ENCODE results near the gene SLC9A9. TPM values are rescaled to one million over a fixed set of nuclear protein-coding genes. Genes with fewer than 3 reads are reported as not detected.
"Not testable (repeated sequence)": the region's sequence is repeated elsewhere in the genome, so short reads cannot be mapped to it uniquely, and the experiment has no call there.

Gene SLC9A9
- 35.2 TPM for total RNA-seq

DNA sequence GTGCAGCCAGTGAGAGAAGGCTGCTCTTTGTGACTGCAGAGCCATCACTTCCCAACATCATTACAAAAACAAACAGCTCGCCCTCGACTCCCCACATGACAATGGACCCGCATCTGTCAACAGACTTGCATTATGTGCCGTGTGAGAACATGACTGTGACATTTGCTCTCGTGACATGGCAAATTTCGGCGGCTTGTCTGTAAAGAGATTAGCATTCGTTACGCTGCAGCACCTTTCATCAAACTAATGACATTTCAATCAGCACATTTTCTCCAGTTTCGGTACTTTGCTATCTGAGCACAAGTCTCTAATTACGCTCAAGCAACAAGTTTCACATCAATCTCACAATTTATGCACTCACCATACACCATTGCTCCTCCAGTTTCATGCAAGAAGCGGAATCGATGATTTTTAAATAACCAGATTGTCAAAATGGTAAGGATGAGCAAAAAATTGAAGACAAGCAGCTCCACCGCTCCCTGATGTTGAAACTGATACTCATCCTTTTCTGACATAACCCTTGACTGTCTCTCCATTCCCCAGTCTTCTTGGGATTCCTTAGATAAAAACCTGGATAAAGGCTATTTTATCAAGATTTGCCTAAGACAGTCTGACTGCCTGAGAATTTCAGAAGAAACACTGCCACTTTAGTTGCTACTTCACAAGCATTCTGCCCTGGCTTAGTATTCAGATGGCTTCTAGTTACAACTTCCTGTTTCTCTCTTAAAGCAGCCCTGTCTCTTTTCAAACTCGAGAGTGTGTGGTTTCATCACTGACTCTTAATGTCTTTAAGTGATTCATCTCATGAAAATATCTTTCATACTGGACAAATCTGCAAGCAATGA lies at the start of gene SLC9A9:
Gene SLC9A9, minus strand, starts transcription at position 682 of the 845 bp plus-strand sequence. Its CDS starts 146 bp downstream, at position 536.
- DNase-seq: peak; percentile 85

- no peak for DNase-seq
Observed at GRCh38 chr3:143897576-143898295, 49.5 kb upstream of the SLC9A9 start.

GRCh38 chr3:143896486-143896885 lies 48.2 kb upstream of the SLC9A9 start:
- DNase-seq: no peak

DNA sequence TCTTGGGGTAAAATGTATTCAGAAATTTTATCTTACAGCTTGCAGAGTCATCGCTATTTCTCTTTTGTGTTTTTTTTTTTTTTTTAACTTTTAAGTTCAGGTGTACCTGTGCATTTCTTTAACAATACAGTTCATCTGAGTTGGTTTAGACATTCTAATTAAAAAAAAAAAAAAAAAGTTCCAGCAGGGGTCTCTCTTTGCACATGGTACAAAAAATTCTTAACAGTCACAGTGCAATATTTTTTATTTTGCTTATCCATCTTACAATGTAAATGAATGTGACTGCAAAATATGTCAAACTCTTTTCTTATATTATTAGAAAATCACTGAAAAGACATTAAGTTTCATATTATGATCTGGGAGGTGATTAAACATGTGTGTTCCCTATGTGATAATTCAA lies 47.5 kb upstream of the SLC9A9 start:
- DNase-seq: no peak

DNA sequence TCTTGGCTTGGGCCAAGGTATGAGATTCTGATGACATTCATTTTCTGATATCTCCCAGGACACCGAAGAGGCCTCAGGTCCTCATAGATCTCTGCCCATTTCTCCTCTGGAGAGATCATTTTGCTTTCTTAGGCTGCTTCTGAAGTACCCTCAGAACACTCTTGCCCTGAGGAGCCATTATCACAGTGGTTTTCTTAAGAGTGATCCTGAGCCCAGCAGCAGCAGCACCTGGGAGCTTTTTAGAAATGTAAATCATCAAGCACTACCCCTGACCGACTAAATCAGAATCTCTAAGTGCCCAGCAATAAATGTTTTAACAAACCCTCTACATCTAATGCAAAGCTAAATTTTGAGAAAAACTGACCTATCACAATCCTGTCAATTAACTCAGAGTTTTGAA lies 40.6 kb upstream of the SLC9A9 start:
- DNase-seq: no peak

- DNase-seq: no peak
Observed at GRCh38 chr3:143888166-143888565, 39.9 kb upstream of the SLC9A9 start.

- peak; percentile 12 for DNase-seq
Observed at GRCh38 chr3:143885780-143886427, 37.6 kb upstream of the SLC9A9 start.

DNA sequence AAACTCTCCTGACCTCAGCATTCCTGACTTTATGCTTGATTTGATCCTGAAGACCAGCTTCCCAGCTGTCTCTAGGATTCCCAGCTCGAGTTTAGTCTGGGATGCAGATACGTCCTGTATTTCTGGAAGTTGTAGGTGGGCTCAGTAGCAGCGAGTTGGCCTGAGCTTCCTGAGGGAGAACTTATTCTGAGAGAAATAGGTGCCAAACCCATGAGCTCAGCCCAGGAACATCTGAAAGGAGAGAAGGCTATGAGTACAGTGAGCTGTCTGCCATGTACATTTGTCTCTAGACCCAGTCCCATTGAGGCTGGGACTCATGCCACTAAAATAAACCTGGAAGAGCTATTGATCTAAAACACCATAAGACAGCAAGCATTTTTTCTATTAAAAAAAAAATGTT lies 36.6 kb upstream of the SLC9A9 start:
- no peak for DNase-seq

GRCh38 chr3:143883151-143883550 lies 34.9 kb upstream of the SLC9A9 start:
- DNase-seq: no peak

GRCh38 chr3:143881095-143881494 lies 32.8 kb upstream of the SLC9A9 start:
- DNase-seq: no peak

DNA sequence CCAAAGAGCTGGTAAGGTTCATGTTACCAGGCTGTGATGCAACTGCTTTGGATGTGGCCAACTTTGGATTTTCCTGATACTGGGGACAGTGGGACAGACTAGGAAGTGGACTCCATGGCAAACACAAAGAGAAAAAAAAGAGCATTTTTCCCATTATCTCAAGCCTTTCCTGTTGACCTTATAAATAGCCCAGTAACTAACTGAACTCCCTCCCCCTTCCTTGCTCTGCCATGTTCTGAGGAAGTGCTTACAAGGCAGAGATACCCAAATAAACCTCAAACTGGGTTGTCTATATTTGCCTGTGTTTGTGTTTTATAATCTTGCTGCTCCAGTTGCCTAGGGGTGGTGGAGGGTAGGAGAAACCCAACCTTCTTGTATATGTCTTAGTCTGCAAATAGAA lies 27.3 kb upstream of the SLC9A9 start:
- no peak for DNase-seq

- DNase-seq: not testable (repeated sequence)
Observed at GRCh38 chr3:143873553-143873952, 25.3 kb upstream of the SLC9A9 start.

- no peak for DNase-seq
Observed at GRCh38 chr3:143865302-143865701, 17.0 kb upstream of the SLC9A9 start.

DNA sequence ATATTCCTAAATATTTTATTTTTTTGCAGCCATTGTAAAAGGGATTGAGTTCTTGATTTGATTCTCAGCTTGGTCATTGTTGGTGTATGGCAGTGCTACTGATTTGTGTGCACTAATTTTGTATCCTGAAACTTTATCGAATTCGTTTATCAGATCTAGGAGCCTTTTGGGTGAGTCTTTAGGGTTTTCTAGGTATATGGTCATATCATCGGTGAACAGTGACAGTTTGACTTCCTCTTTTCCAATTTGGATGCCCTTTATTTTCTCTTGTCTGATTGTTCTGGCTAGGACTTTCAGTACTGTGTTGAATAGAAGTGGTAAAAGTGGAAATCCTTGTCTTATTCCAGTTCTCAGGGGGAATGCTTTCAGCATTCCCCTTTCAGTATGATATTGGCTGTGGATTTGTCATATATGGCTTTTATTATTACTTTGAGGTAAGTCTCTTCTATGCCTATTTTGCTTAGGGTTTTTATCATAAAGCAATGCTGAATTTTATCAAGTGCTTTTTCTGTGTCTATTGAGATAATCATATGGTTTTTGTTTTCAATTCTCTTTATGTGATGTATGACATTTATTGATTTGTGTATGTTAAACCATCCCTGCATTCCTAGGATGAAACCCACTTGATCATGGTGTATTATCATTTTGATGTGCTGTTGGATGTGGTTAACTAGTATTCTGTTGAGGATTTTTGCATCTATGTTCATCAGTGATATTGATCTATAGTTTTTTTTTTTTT lies 11.4 kb upstream of the SLC9A9 start:
- DNase-seq: no peak

- no peak for DNase-seq
Observed at GRCh38 chr3:143856252-143856970, 8.1 kb upstream of the SLC9A9 start.

DNA sequence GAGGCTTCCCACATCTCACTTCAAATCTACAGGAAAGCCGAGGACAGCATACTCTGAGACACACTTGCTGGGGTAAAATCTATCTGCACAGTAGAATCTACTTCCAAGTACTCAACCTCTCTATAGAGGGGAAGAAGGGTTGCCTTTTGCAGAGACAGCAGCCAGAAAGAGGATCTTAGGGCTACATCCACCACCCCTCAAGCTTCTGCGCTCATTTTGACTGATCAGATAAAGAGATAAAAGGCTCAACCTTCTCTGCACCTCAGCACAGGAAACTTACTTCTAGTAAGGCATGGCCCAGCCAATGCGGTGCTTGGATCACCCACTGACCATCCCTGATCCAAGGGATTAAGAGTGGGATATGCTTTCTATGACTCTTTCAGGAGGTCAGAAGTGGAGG lies 6.9 kb upstream of the SLC9A9 start:
- DNase-seq: no peak

DNA sequence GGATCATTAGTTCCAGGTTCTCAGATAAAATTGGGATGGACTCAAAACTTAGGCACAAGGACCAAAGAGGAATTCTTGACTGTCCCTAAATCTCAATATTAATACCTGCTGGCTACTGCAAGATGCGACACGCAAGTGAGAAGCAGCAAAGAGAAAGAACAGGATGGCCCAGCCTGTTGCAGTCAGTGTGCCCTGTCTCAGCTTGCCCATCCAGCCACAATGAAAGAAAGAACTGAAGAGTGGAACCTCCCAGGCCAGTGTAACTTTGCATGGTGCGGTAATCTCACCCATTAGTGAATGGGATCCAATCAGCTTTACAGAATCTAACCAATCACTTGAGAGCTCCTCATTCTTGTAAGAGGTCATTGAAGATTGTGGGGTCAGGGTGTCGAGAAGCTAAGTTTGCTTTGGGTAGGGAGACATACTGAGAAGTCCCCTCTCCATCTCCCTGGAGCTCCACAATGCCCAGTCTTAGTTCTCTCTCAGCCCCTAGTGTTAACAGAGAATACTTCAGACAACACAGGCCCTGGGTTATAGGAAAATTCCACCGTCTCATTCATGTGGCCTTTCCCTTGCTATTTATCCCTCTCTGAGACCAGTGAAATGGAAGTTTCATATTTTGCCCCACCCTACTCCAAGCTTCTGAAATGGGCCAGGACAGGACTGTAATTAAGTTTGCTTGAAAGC lies 3.2 kb upstream of the SLC9A9 start:
- no peak for DNase-seq

GRCh38 chr3:143850877-143851276 lies 2.6 kb upstream of the SLC9A9 start:
- DNase-seq: no peak

DNA sequence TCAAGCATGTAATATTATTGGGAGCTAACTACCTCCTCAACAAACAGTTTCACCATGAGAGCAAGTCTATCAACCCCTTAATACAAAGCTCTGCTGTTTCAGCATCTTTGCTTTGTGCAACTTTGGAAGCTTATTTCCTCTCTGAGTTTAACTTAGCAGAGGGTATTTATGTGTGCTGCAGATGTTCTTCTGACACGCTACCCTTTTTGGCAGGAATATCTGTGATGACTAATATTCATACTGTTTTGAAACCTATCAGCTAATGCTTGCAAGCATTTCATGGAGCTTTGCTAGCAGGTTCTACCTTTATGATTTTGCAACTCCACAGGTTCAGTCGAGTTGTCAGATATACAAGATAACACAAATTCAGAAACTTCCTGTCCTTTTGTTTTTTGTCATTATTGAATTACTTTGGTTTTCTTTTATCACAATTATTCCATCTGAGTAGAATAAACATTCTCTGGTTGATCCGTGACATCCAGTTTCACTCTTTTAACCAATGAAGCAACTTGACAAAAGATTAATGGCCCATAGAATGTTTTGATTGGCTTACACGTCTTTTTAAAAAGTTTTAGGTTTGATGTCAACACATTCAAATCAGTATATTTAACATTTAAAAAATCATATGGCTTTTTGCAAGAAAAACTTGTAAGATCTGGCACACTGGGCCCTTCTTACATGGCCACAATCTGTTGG lies 1.7 kb upstream of the SLC9A9 start:
- DNase-seq: peak; percentile 95

GRCh38 chr3:143848704-143849103 lies 436 bp upstream of the SLC9A9 start:
- no peak for DNase-seq
